Stomach (tissue), 9 donors: ENCODE measurements around the gene RPP38. TPM values are rescaled to one million over a fixed set of nuclear protein-coding genes. Genes with fewer than 3 reads are reported as not detected.

ENCODE experiments used
- DNase-seq, 2 donors: peaks; one replicate each; pipeline versions ENCODE4 v3.0.0 to v3.0.0-alpha.2; 2013 to 2019
- H3K27ac ChIP-seq, 5 donors: fragments of 200-600 bp in 4 of 5; sonication (generic) in 4 of 5; one replicate each; pipeline ENCODE4 v1.5.1; 2013 to 2019; ENCODE audit warnings: mild to moderate bottlenecking in 1 of 5, moderate library complexity in 1 of 5
- H3K27me3 ChIP-seq, 3 donors: fragments of 200-600 bp; sonication (generic); one replicate each; pipeline ENCODE4 v1.5.1; 2017 to 2019; ENCODE audit warnings: mixed run types in 1 of 3
- H3K36me3 ChIP-seq, 4 donors: fragments of 200-600 bp; sonication (generic); 1 replicate in 3 of 4; 2 replicates in 1 of 4; pipeline ENCODE4 v1.5.1; 2016 to 2019
- H3K4me1 ChIP-seq, 4 donors: fragments of 200-600 bp; sonication (generic); one replicate each; pipeline ENCODE4 v1.5.1; 2016 to 2019
- H3K4me3 ChIP-seq, 4 donors: fragments of 200-600 bp; sonication (generic) in 3 of 4; one replicate each; pipeline ENCODE4 v1.5.1; 2016 to 2019; ENCODE audit warnings: mild to moderate bottlenecking in 1 of 4
- H3K9me3 ChIP-seq, 4 donors: fragments of 200-600 bp; sonication (generic); one replicate each; pipeline ENCODE4 v1.5.1; 2016 to 2019
- EP300 ChIP-seq: sonication (generic); formaldehyde crosslinking; IDR thresholded peaks from one replicate; pipeline ENCODE4 v1.6.1; 2017; ENCODE audit warnings: antibody characterized with exemption
- POLR2A ChIP-seq, 4 donors: fragments of 450-650 bp; IDR thresholded peaks; one replicate each; pipeline ENCODE4 v1.6.1; 2016; ENCODE audit warnings: antibody characterized with exemption in 4 of 4, control low read depth in 2 of 4, mild to moderate bottlenecking in 1 of 4, moderate library complexity in 1 of 4
- POLR2AphosphoS5 ChIP-seq, 3 donors: sonication (generic); formaldehyde crosslinking; IDR thresholded peaks; one replicate each; pipeline ENCODE4 v1.6.1; 2016; ENCODE audit warnings: antibody characterized with exemption in 3 of 3
- WGBS, 5 donors: extraction: QIAGEN DNeasy Blood & Tissue Kit in 3 of 5; methylation state at CpG; one replicate each; pipeline versions ENCODE4 v1.1.5 to v1.1.7; 2013 to 2018; 5-methylcytosine and 5-hydroxymethylcytosine counted together
- intact Hi-C: fragments of 100-400 bp; cut with DNase I; formaldehyde crosslinking; loops from one replicate; pipeline ENCODE4 v1.15.1; 2023; ENCODE audit warnings: low total_unique reads
- polyA plus RNA-seq, 3 donors: library from polyadenylated mRNA; stranded (reverse); fragments of 200-250 nt; gene quantifications; one replicate each; pipeline ENCODE4 v1.2.3, GENCODE V29; 2013
- total RNA-seq, 5 donors: library from RNA; depleted of rRNA; stranded (reverse); fragments of >200 nt; gene quantifications; one replicate each; pipeline versions ENCODE4 v1.1.0 to v1.2.3, GENCODE V29; 2014 to 2016
- TF ChIP-seq, protein P1 (sequence below), 7 experiments: fragments of 450-650 bp in 4 of 7; fragments of 200-600 bp in 3 of 7; sonication (generic) in 3 of 7; IDR thresholded peaks; one replicate each; pipeline ENCODE4 v1.5.1; 2016 to 2019; ENCODE audit warnings: antibody characterized with exemption in 7 of 7, control low read depth in 2 of 7, mild to moderate bottlenecking in 1 of 7
- donor health status: healthy with polysubstance abuse.
- donor health status: Bipolar disorder and iron deficiency.
- donor health status: healthy.

The RPP38 gene
- total and polyA plus RNA-seq, 8 donors: 4.5 to 29.4 (median 19.6) TPM; not detected in 1

DNA sequence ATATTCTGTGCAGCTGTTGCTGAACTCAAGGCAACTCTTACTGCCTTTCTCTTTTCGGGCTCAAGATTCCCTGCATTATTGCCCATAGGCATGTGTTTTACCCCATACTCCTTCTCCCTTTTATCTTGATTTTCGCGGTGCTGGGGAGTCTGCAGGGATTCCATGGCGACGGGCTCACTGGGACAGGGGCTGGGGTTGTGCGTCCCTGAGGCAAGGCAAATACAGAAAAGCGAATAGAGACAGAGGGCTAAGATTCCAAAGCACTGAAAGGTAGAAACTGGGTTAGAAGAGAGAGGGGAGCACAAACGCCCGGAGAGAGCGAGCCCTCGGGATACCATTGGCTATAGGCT is 519 bp upstream of the RPP38 start:
- TF ChIP-seq EP300 (no peak), POLR2A (IDR thresholded peaks at IDR 0.05) (no peak), POLR2AphosphoS5 (IDR thresholded peaks at IDR 0.05) (no peak)
- TF ChIP-seq, protein P1, sequence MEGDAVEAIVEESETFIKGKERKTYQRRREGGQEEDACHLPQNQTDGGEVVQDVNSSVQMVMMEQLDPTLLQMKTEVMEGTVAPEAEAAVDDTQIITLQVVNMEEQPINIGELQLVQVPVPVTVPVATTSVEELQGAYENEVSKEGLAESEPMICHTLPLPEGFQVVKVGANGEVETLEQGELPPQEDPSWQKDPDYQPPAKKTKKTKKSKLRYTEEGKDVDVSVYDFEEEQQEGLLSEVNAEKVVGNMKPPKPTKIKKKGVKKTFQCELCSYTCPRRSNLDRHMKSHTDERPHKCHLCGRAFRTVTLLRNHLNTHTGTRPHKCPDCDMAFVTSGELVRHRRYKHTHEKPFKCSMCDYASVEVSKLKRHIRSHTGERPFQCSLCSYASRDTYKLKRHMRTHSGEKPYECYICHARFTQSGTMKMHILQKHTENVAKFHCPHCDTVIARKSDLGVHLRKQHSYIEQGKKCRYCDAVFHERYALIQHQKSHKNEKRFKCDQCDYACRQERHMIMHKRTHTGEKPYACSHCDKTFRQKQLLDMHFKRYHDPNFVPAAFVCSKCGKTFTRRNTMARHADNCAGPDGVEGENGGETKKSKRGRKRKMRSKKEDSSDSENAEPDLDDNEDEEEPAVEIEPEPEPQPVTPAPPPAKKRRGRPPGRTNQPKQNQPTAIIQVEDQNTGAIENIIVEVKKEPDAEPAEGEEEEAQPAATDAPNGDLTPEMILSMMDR (IDR thresholded peaks at IDR 0.05): no peak
- H3K4me1 ChIP-seq: peaks cover 19 to 46% (median 33%) of the 10 kb centered on the region in 4 donors
- H3K4me3 ChIP-seq: peak overlapping the region; percentile 70 to 84 (median 80)
- 0 to 2% (median 1%) methylated on average over 11 of the region's 11 CpGs for WGBS, 5 donors
- intact Hi-C loops: loop anchor here (10.0 kb wide), 1 partner anchor 142 kb away; the partner anchor contains the start of genes DCLRE1C and MEIG1
- peaks cover 0 to 17% (median 9%) of the 10 kb centered on the region in 4 donors for H3K36me3 ChIP-seq
- peaks cover 0 to 6% (median 0%) of the 10 kb centered on the region in 3 donors for H3K27me3 ChIP-seq
- no peaks in the 10 kb centered on the region for H3K9me3 ChIP-seq
- DNase-seq: no peak
- peak overlapping the region; percentile 95 to 98 (median 97) for H3K27ac ChIP-seq

DNA sequence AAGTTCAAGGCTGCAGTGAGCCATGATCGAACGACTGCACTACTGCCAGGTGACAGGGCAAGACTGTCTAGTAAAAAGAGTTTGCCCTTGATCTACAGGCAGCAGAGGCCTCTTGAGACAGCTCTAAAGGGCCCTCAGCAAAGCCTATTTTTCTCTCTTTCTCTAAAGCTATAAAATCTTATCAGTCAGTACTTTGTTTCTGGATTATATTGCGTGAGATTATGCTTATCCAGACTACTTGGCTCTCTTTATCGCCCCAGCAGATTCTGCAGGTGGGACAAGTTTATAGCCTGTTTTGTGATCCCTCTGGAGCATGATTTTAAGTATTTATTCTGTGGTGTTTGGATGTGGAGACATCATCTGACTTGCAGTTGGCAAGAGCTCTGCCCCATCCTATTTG is 2.7 kb downstream of the RPP38 start:
- TF ChIP-seq POLR2A (IDR thresholded peaks at IDR 0.05) (no peak), POLR2AphosphoS5 (IDR thresholded peaks at IDR 0.05) (no peak), EP300 (no peak)
- TF ChIP-seq, protein P1 (IDR thresholded peaks at IDR 0.05): no peak
- Histone ChIP-seq H3K4me1 (peaks cover 19 to 46% (median 33%) of the 10 kb centered on the region in 4 donors), H3K36me3 (peaks cover 24 to 50% (median 42%) of the 10 kb centered on the region in 4 donors), H3K4me3 (no peak overlapping the region), H3K9me3 (no peaks in the 10 kb centered on the region), H3K27ac (peak overlapping the region in 2 of 5 donors; percentile 14 to 21), H3K27me3 (no peaks in the 10 kb centered on the region)
- no peak for DNase-seq
- intact Hi-C loops: loop anchor here (10.0 kb wide), 1 partner anchor 145 kb away; the partner anchor contains the start of genes DCLRE1C and MEIG1
- 50 to 70% (median 61%) methylated on average over 4 of the region's 4 CpGs for WGBS, 5 donors

DNA sequence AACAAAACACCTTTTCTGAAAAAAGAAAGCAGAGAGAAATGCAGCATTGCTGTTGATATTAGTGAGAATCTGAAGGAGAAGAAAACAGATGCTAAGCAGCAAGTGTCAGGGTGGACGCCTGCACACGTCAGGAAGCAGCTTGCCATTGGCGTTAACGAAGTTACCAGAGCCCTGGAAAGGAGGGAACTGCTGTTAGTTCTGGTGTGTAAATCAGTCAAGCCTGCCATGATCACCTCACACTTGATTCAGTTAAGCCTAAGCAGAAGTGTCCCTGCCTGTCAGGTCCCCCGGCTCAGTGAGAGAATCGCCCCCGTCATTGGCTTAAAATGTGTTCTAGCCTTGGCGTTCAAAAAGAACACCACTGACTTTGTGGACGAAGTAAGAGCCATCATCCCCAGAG is 6.4 kb downstream of the RPP38 start:
- H3K4me1 ChIP-seq: peaks cover 11 to 39% (median 25%) of the 10 kb centered on the region in 4 donors
- no peaks in the 10 kb centered on the region for H3K9me3 ChIP-seq
- no peak overlapping the region for H3K27ac ChIP-seq
- no peak for DNase-seq
- no peaks in the 10 kb centered on the region for H3K27me3 ChIP-seq
- TF ChIP-seq EP300 (no peak), POLR2AphosphoS5 (IDR thresholded peaks at IDR 0.05) (no peak), POLR2A (IDR thresholded peaks at IDR 0.05) (no peak)
- TF ChIP-seq, protein P1 (IDR thresholded peaks at IDR 0.05): no peak
- 87 to 92% (median 92%) methylated on average over 9 of the region's 9 CpGs for WGBS, 5 donors
- intact Hi-C loops: no loop called here
- peaks cover 25 to 82% (median 69%) of the 10 kb centered on the region in 4 donors for H3K36me3 ChIP-seq
- H3K4me3 ChIP-seq: no peak overlapping the region

DNA sequence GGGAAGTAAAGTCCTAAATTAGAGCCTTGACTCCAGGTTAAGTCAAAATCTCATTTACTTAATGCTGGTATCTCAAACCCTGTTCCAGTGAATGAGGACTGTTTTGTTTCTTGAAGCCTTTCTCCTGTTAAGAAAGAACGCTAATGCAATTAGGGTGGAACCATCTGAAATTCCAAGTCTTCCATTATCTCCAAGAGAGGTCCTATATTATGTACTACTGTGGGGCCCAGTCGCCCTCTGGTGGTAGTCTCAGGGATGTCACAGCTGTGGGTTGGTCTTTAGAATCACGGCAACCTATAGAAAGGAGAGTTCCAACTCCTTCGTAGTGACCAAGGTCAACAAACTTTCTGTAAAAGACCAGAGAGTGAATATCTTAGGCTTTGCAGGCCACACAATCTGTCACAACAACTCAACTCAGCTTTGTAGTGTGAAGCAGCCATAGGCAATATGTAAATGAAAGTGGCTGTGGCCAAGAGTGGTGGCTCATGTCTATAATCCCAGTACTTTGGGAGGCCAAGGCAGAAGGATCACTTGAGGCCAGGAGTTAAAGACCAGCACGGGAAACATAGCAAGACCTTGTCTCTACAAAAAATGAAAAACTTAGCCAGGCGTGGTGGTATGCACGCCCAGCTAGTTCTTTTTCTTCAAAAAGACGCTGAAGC is 9.3 kb downstream of the RPP38 start:
- H3K36me3 ChIP-seq: peaks cover 25 to 93% (median 90%) of the 10 kb centered on the region in 4 donors
- TF ChIP-seq EP300: no peak
- TF ChIP-seq, protein P1 (IDR thresholded peaks at IDR 0.05): peak in 5 of 7 experiments; percentile 67 to 90 (median 87)
- no peak for TF ChIP-seq POLR2A (IDR thresholded peaks at IDR 0.05)
- TF ChIP-seq POLR2AphosphoS5 (IDR thresholded peaks at IDR 0.05): peak in 1 of 3 donors; percentile 56
- 44 to 50% (median 47%) methylated on average over 8 of the region's 8 CpGs for WGBS, 5 donors

More for the DNA sequence above, 9.3 kb downstream of the RPP38 start:
- Histone ChIP-seq H3K4me3 (no peak overlapping the region), H3K9me3 (no peaks in the 10 kb centered on the region), H3K27me3 (no peaks in the 10 kb centered on the region), H3K4me1 (peaks cover 0 to 10% (median 8%) of the 10 kb centered on the region in 4 donors), H3K27ac (peak overlapping the region in 1 of 5 donors; percentile 16)
- intact Hi-C loops: no loop called here
- DNase-seq: peak; percentile 85 to 89
